Lung (tissue), 12 donors: ENCODE results near the gene HOXB1. TPM values are rescaled to one million over a fixed set of nuclear protein-coding genes. Genes with fewer than 3 reads are reported as not detected.

Experiments
- ATAC-seq: fragments of 200-7000 bp; cut with Tn5 transposase; one replicate; pipeline ENCODE4 v1.9.1; 2020; ENCODE audit warnings: moderate number of reproducible peaks; ENCODE audit not compliant: insufficient read depth, low FRiP score
- DNase-seq, 3 donors: peaks; one replicate each; pipeline ENCODE4 v3.0.0-alpha.2; 2013 to 2017
- H3K27ac ChIP-seq, 2 donors: one replicate each; pipeline ENCODE4 v1.5.1; 2013; ENCODE audit warnings: mild to moderate bottlenecking in 2 of 2, moderate library complexity in 2 of 2, control low read depth in 1 of 2, inconsistent platforms in 1 of 2, low read depth in 1 of 2, low read length in 1 of 2
- H3K27me3 ChIP-seq, 3 donors: one replicate each; pipeline ENCODE4 v1.5.1; 2013; ENCODE audit warnings: low read length in 2 of 3; ENCODE audit not compliant: control insufficient read depth in 3 of 3, insufficient read depth in 3 of 3
- H3K36me3 ChIP-seq, 4 donors: one replicate each; pipeline ENCODE4 v1.5.1; 2013; ENCODE audit warnings: low read length in 4 of 4, mild to moderate bottlenecking in 1 of 4, moderate library complexity in 1 of 4; ENCODE audit not compliant: control insufficient read depth in 4 of 4, insufficient read depth in 4 of 4
- H3K4me1 ChIP-seq, 5 donors: one replicate each; pipeline ENCODE4 v1.5.1; 2013; ENCODE audit warnings: low read length in 5 of 5, mild to moderate bottlenecking in 2 of 5, moderate library complexity in 1 of 5; ENCODE audit not compliant: control insufficient read depth in 5 of 5, insufficient read depth in 5 of 5
- H3K4me3 ChIP-seq: one replicate; pipeline ENCODE4 v1.5.1; 2013; ENCODE audit warnings: mild to moderate bottlenecking, control low read depth, moderate library complexity
- H3K9ac ChIP-seq, 2 donors: one replicate each; pipeline ENCODE4 v1.5.1; 2013; ENCODE audit warnings: low read length in 2 of 2, control low read depth in 1 of 2; ENCODE audit not compliant: insufficient read depth in 1 of 2
- H3K9me3 ChIP-seq, 4 donors: one replicate each; pipeline ENCODE4 v1.5.1; 2013; ENCODE audit warnings: low read length in 3 of 4, mild to moderate bottlenecking in 1 of 4, moderate library complexity in 1 of 4; ENCODE audit not compliant: control insufficient read depth in 4 of 4, insufficient read depth in 3 of 4
- CTCF ChIP-seq: IDR thresholded peaks from 2 replicates; pipeline ENCODE4 v1.5.1; 2012; ENCODE audit warnings: mild to moderate bottlenecking; ENCODE audit errors: control extremely low read depth, extremely low read depth
- WGBS, 2 donors: extraction: QIAGEN DNeasy Blood & Tissue Kit; methylation state at CpG; one replicate each; pipeline ENCODE4 v1.1.7; 2013; 5-methylcytosine and 5-hydroxymethylcytosine counted together
- polyA plus RNA-seq, 2 donors: library from polyadenylated mRNA; stranded (reverse); fragments of 200-250 nt; gene quantifications; one replicate each; pipeline ENCODE4 v1.2.1, GENCODE V29; 2013
- total RNA-seq, 2 donors: library from RNA; depleted of rRNA in 1 of 2; stranded (reverse); fragments of >200 nt in 1 of 2; gene quantifications; one replicate each; pipeline ENCODE4 v1.2.1, GENCODE V29; 2014 to 2021
- donor health status: control.
- donor health status: control.
- donor health status: Bipolar disorder and iron deficiency.
- donor health status: healthy.
- donor health status: DM: yes; HTN: yes; CAD: no.

The HOXB1 gene
- total and polyA plus RNA-seq, 4 donors, result not detected

GRCh38 chr17:48570325-48571023 is 39.7 kb upstream of the HOXB1 start:
- H3K9me3 ChIP-seq, result peaks cover 0 to 3% (median 0%) of the 10 kb centered on the region in 4 donors
- peaks cover 0 to 91% (median 10%) of the 10 kb centered on the region in 5 donors for H3K4me1 ChIP-seq
- no peak for ATAC-seq
- peak overlapping the region; percentile 59 to 96 for H3K9ac ChIP-seq
- no peak overlapping the region for H3K4me3 ChIP-seq
- DNase-seq, result peak; percentile 77 to 87 (median 83)
- 27 to 51% methylated on average over 19 of the region's 19 CpGs for WGBS, 2 donors
- H3K27ac ChIP-seq, result peak overlapping the region in 1 of 2 donors; percentile 76
- peaks cover 0 to 24% (median 1%) of the 10 kb centered on the region in 4 donors for H3K36me3 ChIP-seq
- no peak for TF ChIP-seq CTCF
- peaks cover 0 to 72% (median 2%) of the 10 kb centered on the region in 3 donors for H3K27me3 ChIP-seq

- DNase-seq (peak in 2 of 3 donors; percentile 79 to 86), ATAC-seq (no peak)
- Histone ChIP-seq H3K27ac (peak overlapping the region in 1 of 2 donors; percentile 76), H3K4me3 (no peak overlapping the region), H3K9me3 (peaks cover 0 to 3% (median 0%) of the 10 kb centered on the region in 4 donors), H3K4me1 (peaks cover 0 to 92% (median 12%) of the 10 kb centered on the region in 5 donors), H3K36me3 (peaks cover 0 to 26% (median 2%) of the 10 kb centered on the region in 4 donors), H3K27me3 (peaks cover 0 to 71% (median 2%) of the 10 kb centered on the region in 3 donors), H3K9ac (peak overlapping the region; percentile 59 to 96)
- TF ChIP-seq CTCF, result no peak
- 42 to 54% methylated on average over 6 of the region's 6 CpGs for WGBS, 2 donors
Measured at GRCh38 chr17:48569674-48570324, 39.0 kb upstream of the HOXB1 start.

- H3K27me3 ChIP-seq, result peaks cover 0 to 73% (median 0%) of the 10 kb centered on the region in 3 donors
- no peak for ATAC-seq
- H3K4me3 ChIP-seq, result no peak overlapping the region
- peak overlapping the region; percentile 28 to 96 for H3K9ac ChIP-seq
- peaks cover 0 to 21% (median 2%) of the 10 kb centered on the region in 4 donors for H3K36me3 ChIP-seq
- peak overlapping the region in 1 of 2 donors; percentile 12 for H3K27ac ChIP-seq
- peaks cover 0 to 88% (median 12%) of the 10 kb centered on the region in 5 donors for H3K4me1 ChIP-seq
- TF ChIP-seq CTCF, result no peak
- no peak for DNase-seq
- WGBS, 2 donors, result 25 to 46% methylated on average over 3 of the region's 3 CpGs
- peaks cover 0 to 3% (median 0%) of the 10 kb centered on the region in 4 donors for H3K9me3 ChIP-seq
Measured at GRCh38 chr17:48569240-48569582, 38.4 kb upstream of the HOXB1 start.
